Activated CD8-positive, alpha-beta memory T cell treated with anti-CD3 and anti-CD28 coated beads, Interleukin-2, amount 50 U/mL, for 1 hour (primary cell): Measurements from ENCODE around the gene MLYCD.
"Not testable (repeated sequence)": the region's sequence is repeated elsewhere in the genome, so short reads cannot be mapped to it uniquely, and the experiment has no call there.

Experiments used
- DNase-seq: peaks from one replicate; pipeline ENCODE4 v3.0.0-alpha.2; 2020; ENCODE audit errors: extremely low read depth

MLYCD gene

DNA sequence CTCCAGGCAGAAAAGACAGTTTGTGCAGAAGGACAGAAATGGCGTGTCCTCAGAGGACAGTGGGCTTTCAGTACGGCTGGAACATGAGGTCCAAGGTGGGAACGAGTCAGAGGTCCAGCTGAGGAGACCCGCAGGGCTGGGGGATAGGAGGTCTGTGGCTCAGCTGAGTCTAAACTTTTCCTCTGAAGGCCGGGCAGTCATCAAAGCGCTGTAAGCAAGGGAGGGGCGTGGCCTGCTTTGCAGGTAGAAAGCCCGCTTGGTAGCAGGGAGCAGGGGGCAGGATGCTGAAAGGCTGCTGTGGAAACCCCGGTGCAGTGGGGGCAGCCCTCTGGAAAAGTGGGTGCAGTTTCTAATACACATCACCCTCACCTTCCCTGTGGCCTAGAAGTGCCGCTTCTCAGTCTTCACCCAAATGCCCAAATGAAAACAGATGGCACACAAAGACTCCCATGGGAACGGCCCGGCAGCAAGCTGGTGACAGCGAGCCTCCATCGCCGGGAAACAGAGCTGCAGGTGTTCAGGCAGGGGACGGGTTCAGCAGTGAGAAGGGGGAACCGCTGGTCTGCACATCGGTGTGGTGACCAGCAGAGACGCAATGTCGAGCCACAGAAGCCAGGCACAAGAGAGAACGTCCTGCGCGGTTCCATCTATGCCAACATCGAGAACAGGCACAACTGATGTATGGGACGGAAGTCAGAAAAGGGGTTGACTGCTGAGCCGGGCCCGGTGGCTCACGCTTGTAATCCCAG, 41.9 kb downstream of the MLYCD start:
- DNase-seq, result no peak

DNA sequence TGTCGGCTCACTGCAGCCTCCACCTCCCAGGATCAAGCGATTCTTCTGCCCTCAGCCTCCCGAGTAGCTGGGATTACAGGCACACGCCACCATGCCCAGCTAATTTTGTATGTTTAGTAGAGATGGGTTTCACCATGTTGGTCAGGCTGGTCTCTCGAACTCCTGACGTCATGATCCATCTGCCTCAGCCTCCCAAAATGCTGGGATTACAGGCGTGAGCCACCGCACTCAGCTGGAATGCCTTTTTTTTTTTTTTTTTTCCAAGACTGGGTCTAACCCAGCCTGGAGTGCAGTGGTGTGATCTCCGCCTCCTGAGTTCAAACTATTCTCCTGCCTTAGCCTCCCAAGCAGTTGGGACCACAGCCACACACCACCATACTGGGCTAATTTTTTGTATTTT, 42.6 kb downstream of the MLYCD start:
- DNase-seq, result not testable (repeated sequence)

DNA sequence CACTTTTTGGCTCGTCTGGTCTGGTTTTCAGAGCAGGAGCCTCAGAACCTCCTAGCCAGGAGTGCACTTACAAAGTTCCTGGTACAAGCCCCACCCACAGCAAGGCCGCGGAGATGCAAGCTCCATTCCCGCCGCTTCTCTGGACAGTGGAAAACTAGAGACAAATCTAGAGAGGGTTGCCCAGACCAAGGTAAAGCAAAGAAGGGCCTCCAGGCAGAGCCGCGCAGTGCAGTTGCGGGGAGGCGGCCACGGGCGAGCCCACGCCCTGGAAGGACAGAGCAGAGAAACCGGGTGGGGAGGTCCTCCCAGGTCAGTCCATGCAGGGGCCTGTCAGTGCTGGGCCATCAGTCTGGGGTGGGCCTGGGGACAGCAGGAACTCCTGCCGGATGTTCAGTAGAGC, 43.2 kb downstream of the MLYCD start:
- no peak for DNase-seq

DNA sequence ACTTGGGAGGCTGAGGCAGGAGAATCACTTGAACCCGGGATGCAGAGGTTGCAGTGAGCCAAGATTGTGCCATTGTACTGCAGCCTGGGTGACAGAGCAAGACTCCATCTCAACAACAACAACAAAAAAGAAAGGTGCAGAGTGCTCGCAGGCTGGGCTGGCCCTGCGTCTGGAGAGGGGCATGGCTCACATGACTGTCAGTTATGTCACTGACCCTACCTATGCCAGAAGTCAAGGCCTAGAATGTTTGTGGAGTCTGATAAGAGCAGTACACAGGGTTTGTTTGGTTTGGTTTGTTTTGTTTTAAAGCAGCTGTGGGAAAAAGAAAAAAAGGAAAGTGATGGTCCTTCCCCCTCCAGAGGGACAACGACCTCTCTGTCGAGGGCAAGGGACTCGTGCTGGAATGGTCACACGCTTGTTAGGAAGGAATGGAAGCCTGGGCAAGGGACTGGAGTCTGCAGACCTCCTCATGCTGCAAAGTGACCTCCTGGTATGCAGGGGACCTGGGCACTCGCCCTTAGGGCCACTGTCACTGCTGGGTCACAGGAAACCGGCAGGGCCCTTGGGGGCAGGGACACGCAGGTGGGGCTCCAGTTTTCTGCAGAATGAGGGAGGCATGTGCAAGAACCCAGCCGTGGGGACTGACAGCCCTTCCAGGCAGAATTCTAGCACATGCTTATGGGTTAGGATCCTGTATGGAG, 44.0 kb downstream of the MLYCD start:
- DNase-seq, result no peak

DNA sequence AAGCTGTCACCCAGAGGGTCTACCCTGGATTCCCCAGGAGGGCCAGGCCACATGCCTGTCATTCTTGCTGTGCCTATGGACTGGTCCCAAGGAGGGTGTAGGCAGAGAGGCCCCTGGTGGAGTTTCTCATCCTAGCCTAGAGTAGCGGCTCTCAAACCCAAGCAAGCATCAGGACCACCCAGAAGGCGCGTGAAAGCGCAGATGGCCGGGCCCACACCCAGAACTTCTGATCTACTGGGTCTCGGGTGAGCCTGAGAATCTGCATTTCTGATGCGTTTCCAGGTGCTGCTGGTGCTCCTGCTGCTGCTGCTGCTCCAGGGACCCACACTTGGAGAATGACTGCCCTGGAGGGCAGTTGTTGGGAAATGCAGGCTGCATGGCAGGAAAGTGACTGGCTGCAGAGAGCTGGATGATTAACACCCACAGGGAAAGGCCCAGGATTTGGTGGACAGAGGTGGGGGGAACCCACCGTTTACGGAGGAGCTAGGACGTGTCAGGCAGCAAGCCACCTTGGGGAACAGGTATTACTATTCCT, 44.7 kb downstream of the MLYCD start:
- no peak for DNase-seq

DNA sequence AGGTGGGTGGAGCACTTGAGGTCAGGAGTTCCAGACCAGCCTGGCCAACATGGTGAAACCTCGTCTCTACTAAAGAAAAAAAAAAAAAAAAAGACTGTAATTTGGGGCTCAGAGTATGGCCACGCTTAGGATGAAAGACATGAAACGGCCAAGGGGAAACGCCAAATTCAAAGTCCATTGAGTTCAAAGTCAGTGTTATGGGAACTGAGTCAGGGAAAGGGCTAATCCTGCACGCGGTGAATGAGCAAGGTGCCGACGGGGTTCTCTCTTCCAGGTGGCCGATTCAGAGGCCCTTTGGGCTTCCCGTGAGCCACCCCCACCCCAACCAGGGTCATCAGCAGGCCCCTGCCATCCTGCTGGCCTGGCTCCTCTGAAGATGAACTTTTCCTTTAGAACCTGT, 46.7 kb downstream of the MLYCD start:
- no peak for DNase-seq

DNA sequence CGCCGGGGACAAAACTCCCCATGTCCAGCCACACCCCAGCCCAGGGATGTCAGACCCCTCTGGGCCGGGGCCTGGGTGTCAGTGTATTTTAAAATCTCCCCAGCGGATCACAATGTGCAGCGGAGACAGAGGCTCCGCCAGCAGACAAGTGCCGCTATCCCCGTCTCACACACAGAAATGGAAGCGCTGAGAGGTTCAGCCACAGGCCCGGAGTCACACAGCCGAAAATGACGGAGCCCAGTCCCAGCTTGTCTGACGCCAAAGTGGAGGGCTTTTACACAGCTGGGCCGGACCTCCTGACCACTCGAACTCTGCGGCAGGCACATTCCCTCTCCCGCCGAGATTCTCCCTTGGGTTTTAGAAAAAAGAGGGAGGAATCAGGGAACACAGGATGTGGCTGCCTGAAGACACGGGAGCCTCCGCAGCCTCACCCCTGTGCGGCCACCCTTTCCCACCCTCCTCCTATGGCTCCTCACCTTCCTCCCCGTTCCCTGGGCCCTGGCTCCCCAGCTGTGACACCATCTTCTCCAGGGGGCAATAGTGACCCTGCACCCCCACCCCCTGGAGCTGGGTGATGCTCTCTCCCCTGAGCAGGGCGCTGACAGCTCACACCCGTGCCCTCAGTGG, 47.4 kb downstream of the MLYCD start:
- DNase-seq, result no peak

DNA sequence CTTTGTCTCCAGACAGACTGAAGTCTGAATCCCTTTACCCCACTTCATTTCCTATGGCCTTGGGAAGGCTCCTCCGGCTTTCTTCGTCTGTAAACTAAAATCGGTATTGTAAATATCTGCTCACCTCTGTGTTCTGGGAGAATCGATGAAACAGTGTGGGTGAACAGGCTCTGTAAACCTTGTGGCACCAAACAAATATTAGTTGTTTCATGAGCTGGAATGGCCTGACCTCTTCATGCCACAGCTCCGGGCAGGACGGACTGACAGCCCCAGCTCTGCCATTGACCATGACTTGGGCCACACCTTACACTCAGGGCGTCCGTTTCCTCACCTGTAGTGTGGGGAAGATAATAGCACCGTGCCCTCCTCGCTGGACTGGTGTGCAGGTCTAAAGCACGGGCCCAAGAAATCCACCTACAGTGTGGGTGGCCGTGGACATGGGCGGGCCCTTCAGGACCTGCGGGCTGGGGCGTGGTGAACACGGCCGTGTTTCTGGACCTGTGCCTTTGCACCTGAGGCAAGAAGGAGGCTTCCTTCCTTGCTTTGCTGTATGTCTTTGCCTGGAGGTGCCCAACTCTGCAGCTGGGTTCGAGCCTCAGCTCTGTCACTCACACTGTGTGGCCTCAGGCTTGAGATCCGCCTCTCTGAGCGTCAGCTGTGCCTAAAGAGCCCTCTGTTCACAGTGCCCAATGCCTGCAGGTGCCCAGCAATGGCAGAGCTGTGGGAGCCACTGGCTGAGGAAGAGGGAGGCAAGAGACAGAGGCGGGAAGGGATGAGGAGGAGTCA, 48.1 kb downstream of the MLYCD start:
- DNase-seq, result no peak

DNA sequence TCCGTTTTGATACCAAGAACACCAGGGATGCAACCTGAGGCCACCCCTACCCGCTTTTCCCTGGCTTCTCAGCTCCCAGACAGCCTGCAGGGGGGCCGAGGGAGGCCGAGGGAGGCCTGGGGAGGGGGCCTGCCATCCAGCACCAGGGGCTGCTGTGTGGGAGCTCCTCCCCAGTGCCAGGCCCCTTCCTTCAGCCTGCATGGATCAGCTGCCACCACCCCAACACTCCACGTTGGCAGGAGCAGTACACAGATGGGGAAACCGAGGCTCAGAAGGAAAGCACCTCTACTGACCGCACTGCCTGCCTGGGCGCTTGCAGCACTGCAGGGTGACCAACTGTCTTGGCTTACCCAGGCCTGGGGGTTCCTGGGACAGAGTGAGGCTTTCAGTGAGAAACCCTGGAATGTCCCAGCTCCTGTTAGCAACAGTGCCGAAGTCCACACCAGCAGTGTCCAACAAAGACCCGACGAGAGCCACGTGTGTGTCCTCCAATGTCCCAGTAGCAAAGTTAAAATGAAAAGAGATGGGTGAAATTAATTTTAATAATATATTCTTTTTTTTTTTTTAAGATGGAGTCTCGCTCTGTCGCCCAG, 48.8 kb downstream of the MLYCD start:
- DNase-seq, result no peak

DNA sequence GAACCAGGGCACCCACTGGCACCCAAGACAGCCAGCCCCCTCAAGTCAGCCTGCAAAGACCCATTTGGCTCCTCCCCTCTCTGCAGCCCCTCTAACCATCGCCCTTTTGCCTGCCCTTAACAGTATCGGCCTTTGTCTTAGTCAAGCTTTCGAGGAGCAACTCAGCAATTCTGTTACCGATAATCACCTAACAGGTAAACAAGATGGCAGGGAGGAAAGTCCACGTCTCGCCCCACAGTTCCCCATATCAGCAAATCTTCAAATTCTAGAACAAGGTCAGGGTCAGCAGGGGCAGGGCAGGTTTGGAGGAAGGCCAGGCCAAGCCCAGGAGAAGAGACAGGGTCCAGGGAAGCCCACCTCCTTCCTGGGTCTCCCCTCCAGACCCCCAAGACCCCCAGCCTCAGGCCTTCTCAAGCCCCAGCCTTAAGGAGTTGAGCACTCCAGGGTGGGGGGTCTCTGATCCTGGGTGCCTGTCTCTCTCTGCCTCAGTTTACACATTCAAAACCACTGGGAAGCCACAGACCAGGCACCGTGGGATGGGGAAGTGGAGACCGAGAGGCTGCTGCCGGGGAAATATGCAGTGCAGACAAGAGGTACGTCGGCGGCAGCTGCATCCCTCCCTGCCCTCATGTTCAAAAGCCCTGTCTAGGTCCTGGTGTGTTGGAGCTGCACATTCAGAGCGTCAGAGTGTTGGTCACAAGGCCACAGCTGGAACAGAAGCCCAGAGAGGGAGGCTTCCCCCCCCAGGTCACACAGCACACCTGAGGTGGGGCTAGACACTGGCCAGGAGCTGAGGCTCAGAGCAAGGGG, 50.2 kb downstream of the MLYCD start:
- DNase-seq, result no peak

DNA sequence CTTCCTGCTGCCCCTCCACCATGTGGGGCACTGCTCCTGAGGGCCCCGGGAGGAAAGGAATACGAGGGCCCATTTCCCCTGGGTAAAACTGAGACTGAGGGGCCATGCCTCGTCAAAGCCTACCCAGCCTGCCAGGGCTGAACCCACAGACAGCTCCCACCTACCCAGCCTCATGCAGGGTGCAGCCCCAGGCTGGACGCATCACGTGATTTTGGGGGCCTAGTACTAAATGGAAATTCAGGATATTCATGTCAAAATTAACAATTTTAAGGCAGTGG, 50.7 kb downstream of the MLYCD start:
- DNase-seq, result no peak

DNA sequence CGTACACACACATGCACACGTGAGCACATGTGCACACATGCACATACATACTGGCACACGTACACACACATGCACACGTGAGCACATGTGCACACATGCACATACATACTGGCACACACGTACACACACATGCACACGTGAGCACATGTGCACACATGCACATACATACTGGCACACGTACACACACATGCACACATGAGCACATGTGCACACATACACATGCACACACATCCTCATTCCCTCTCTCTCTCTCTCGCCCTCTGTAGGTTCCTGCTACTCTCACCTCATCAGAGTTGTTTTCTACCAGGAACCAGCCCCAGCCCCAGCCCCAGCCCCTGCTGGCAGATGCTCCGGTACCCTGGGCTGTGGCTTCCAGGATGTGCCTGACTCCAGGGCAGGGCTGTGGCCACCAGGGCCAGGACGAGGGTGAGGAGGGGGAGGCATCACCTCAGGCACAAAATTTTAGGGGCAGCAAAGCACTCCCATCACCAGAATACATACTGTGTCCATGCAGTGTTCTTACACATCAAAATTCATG, 52.0 kb downstream of the MLYCD start:
- not testable (repeated sequence) for DNase-seq

DNA sequence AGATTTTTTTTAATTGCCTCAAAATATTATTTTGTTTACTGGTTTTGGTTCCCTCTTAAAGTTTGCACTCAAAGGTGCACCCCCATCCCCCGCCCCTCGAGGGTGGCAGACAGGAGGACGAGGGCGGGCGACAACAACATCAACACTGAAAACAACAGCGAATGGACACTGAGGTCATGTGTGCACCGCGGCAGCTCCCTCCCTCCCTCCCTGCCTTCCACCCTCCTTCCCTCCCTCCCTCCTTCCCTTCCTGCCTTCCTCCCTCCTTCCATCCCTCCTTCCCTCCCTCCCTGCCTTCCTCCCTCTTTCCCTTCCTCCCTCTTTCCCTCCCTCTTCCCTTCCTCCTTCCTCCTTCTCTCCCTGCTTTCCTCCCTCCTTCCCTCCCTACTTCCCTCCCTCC, 52.6 kb downstream of the MLYCD start:
- DNase-seq, result no peak

DNA sequence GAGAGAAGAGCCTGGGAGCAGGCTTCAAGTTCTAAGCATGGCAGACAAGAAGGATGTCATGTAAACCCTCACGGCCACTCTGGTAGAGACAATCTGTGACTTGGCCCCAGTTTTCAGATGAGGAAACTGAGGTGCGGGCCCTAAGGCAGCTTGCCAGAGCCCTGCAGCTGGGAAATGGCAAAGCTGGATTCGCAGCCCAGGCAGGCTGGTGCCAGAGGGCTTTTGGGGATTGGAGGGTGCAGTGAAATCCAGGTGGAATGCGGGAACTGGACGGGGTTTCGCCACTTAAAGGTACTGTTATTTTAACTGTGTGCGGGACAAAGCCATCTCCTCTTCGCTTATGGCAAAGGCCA, 53.6 kb downstream of the MLYCD start:
- DNase-seq, result no peak

DNA sequence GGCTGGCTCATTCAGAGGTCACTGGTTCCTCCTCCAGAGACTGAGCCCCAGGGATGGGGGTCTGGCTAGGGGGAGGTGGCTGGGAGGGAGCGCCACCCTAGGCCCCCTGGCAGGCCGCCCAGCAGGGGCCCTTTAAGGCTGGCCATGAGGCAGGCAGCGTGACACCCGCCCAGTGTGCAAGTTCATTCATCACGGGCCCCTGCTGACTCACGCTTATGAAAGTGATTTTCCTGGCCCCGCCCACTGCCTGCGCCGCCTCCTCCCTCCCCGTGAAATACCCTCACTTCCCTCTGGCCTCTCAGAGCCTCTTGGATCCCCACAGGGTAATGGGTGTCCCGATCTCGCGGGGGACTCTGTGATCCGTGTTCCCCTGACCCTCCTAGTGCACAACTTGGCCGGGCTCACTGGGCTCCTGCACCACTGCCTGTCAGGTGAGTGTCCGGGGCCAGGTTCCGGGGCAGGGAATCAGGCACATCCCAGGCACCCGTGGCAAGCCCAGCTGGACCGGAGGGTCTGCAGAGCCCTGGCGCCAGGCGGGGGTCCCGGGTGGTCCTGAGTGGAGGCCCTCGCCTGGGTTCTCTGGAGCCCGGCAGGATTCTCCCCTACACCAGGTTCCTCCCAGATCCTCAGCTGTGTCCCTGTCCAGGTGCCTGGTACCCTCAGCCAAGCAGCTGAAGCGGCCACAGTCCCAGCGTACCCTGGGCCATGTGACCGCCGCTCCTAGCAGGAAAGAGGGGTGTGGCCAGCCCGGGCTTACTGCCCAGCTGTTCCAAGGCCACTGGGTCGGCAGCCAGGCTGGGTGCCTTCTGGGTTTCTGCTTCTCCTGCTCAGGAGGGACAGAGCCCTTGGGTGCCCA, 54.3 kb downstream of the MLYCD start, which contains the start of gene OSGIN1:
TSS of gene OSGIN1 (plus strand) at position 301 of the 856 bp plus-strand sequence. CDS start 4,432 bp downstream, outside the sequence.
- DNase-seq, result no peak

DNA sequence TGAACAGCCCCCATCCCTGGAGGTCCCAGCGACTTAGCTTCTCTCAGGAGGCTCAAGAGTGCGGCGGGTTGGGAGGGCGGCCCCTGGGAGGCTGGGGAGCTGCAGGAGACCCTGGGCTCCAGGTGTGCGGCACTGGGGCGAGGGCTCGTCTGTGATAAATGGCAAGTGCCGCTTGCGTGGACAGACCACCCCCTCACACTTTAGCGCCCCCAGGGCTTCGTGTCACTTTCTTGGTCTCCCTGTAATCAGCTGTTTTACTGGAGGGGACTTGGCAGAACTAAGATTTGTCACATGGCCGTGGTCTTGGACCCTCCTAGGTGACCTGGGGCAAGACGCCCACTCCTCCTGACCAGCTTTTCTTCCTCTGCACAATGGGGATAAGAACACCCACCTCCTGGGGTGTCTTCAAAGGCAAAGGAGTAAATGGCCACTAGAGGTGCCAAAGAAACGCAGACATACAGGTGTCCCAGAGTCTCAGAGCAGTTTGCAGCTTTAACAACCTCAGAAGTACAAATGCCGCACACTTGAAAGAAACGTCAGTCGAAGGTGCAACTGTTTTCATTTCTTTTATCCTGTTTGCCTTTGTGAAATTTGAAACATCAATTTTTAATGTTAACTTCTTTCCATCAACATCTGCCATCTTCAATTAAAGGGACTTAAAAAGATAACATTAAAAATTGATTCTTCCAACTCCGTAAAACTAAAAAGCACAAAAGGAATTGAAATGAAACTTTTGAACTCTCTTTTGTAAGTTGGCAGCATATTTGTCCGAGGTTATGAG, 55.1 kb downstream of the MLYCD start:
- DNase-seq, result no peak

DNA sequence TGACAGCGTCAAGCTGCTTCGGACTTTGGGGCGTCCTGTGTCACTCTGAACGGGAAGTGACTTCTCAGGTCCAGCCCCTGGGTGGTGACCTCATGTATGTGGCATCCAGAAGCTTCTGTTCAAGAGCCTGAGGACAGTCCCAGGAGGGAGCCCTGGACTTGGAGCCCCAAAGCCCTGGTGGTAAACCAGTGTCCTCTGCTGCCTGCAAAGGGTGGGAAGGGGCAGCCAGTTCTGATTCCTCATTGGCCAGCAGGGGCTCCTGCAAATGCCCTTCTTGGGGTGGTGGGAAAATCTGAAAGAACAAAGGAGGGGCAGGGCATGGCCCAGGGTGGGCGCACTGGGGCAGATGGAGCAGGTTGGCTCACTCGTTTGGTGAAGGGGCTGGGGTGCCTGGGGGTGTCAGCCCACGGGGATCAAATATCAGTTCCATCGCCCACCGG, 55.7 kb downstream of the MLYCD start:
- DNase-seq, result no peak

DNA sequence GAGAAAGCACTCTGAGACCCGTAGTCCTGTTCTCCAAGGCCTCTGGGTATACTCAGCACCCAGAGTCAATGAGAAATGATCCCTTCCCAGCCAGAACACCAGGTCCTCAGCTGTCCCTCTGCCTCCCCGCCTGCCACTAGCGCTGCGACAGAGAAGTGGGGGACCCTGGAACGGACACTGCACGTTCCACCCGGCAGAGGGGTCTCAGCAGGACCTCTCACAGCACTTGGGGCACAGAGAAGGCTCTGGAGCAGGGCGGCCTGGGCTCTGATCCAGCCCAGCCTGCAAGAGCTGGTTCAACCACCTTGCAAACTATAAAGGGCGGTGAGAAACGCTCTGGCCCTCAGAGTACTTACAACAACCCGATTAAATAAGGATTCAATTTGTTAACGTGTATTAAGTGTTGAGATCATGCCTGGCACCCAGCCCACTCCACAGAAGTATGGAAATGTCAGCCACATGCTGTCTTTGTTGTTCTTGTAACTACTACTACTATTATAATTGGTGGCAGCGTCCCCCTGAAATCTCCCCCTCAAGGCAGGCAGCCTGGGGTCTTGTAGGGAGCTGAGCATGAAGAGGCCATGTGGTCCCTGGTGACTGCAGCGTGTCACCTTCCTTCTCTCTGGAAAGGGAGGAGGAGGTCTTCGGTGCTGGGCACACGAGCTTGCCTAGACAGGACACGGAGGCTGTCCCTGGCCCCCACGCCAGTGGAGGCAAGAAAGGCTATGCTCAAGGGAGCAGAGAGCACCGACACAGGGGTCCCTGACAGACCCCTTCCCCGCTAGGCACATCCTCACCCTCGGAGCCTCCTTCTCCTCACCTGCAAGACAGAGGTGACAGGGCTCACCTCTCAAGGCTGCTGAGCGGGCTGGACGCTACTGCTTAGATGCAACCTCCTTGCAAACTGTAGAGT, 56.6 kb downstream of the MLYCD start:
- DNase-seq, result no peak
